ENCODE data around the gene SMIM27. TPM values are rescaled to one million over a fixed set of nuclear protein-coding genes. Genes with fewer than 3 reads are reported as not detected.
A peak's percentile ranks its signal among the peaks of the same experiment; 100 is the strongest.
"Not testable (repeated sequence)": the region's sequence is repeated elsewhere in the genome, so short reads cannot be mapped to it uniquely, and the experiment has no call there.

The SMIM27 gene
- total RNA-seq, 1 experiment from 2014 or later = 3.1 TPM

GRCh38 chr9:32543047-32543446 is 9.1 kb upstream of the SMIM27 start:
- Histone ChIP-seq H3K27me3 (no peaks in the 10 kb centered on the region), H3K27ac (no peak overlapping the region), H3K4me1 (no peaks in the 10 kb centered on the region), H3K4me3 (no peak overlapping the region), H3K36me3 (peaks cover 34% of the 10 kb centered on the region), H3K9me3 (replicated peaks) (no peaks in the 10 kb centered on the region)
- no peak for DNase-seq

GRCh38 chr9:32545884-32546283 is 6.2 kb upstream of the SMIM27 start:
- H3K36me3 ChIP-seq = peaks cover 27% of the 10 kb centered on the region
- DNase-seq = no peak
- no peak overlapping the region for H3K27ac ChIP-seq
- H3K27me3 ChIP-seq = no peaks in the 10 kb centered on the region
- no peaks in the 10 kb centered on the region; the same call in 1 of the 2 replicates for H3K4me1 ChIP-seq
- H3K9me3 ChIP-seq (replicated peaks) = no peaks in the 10 kb centered on the region
- no peak overlapping the region for H3K4me3 ChIP-seq

GRCh38 chr9:32548213-32548612 is 3.9 kb upstream of the SMIM27 start:
- H3K27me3 ChIP-seq; H3K4me1 ChIP-seq; H3K27ac ChIP-seq; H3K9me3 ChIP-seq (replicated peaks); DNase-seq; H3K4me3 ChIP-seq: not testable (repeated sequence)
- H3K36me3 ChIP-seq = peaks cover 10% of the 10 kb centered on the region

- peak overlapping the region; percentile 87 for H3K4me3 ChIP-seq
- no peaks in the 10 kb centered on the region; the same call in 1 of the 2 replicates for H3K4me1 ChIP-seq
- no peaks in the 10 kb centered on the region for H3K27me3 ChIP-seq
- H3K27ac ChIP-seq = peak overlapping the region; percentile 93
- DNase-seq = peak in 1 of 2 experiments; percentile 27
- no peaks in the 10 kb centered on the region for H3K36me3 ChIP-seq
- no peaks in the 10 kb centered on the region for H3K9me3 ChIP-seq (replicated peaks)
Measured at GRCh38 chr9:32550150-32550561, 2.0 kb upstream of the SMIM27 start.

- Histone ChIP-seq H3K27me3 (no peaks in the 10 kb centered on the region), H3K4me3 (peak overlapping the region; percentile 87), H3K4me1 (no peaks in the 10 kb centered on the region; the same call in 1 of the 2 replicates), H3K36me3 (no peaks in the 10 kb centered on the region), H3K9me3 (replicated peaks) (no peaks in the 10 kb centered on the region), H3K27ac (peak overlapping the region; percentile 93)
- DNase-seq = peak; percentile 95
Measured at GRCh38 chr9:32550562-32551275, 1.4 kb upstream of the SMIM27 start.

GRCh38 chr9:32551276-32552051 is 663 bp upstream of the SMIM27 start:
- Histone ChIP-seq H3K27ac (peak overlapping the region; percentile 93), H3K4me1 (no peaks in the 10 kb centered on the region; the same call in 1 of the 2 replicates), H3K9me3 (replicated peaks) (no peaks in the 10 kb centered on the region), H3K36me3 (no peaks in the 10 kb centered on the region), H3K27me3 (no peaks in the 10 kb centered on the region), H3K4me3 (peak overlapping the region; percentile 87)
- peak; percentile 32 to 57 for DNase-seq

GRCh38 chr9:32554107-32554506 is 2.0 kb downstream of the SMIM27 start:
- Histone ChIP-seq H3K4me1 (no peaks in the 10 kb centered on the region; the same call in 1 of the 2 replicates), H3K36me3 (no peaks in the 10 kb centered on the region), H3K4me3 (no peak overlapping the region), H3K27me3 (no peaks in the 10 kb centered on the region), H3K27ac (no peak overlapping the region), H3K9me3 (replicated peaks) (no peaks in the 10 kb centered on the region)
- DNase-seq = no peak

- Histone ChIP-seq H3K27ac (no peak overlapping the region), H3K4me3 (no peak overlapping the region), H3K9me3 (replicated peaks) (no peaks in the 10 kb centered on the region), H3K36me3 (no peaks in the 10 kb centered on the region), H3K4me1 (no peaks in the 10 kb centered on the region; the same call in 1 of the 2 replicates), H3K27me3 (no peaks in the 10 kb centered on the region)
- no peak for DNase-seq
Measured at GRCh38 chr9:32554591-32554990, 2.5 kb downstream of the SMIM27 start.

GRCh38 chr9:32558408-32558934 is 6.3 kb downstream of the SMIM27 start:
- no peak overlapping the region for H3K4me3 ChIP-seq
- H3K4me1 ChIP-seq = no peaks in the 10 kb centered on the region
- H3K9me3 ChIP-seq (replicated peaks) = no peaks in the 10 kb centered on the region
- H3K36me3 ChIP-seq = peaks cover 2% of the 10 kb centered on the region; the same call in 1 of the 2 replicates
- no peak for DNase-seq
- no peaks in the 10 kb centered on the region for H3K27me3 ChIP-seq
- H3K27ac ChIP-seq = no peak overlapping the region

- no peak overlapping the region for H3K27ac ChIP-seq
- H3K9me3 ChIP-seq (replicated peaks) = no peaks in the 10 kb centered on the region
- DNase-seq = no peak
- H3K4me3 ChIP-seq = no peak overlapping the region
- H3K4me1 ChIP-seq = no peaks in the 10 kb centered on the region
- H3K27me3 ChIP-seq = no peaks in the 10 kb centered on the region
- H3K36me3 ChIP-seq = peaks cover 5% of the 10 kb centered on the region; the same call in 1 of the 2 replicates
Measured at GRCh38 chr9:32565967-32566366, 13.8 kb downstream of the SMIM27 start.

- Histone ChIP-seq H3K9me3 (replicated peaks) (no peaks in the 10 kb centered on the region), H3K4me3 (no peak overlapping the region), H3K4me1 (no peaks in the 10 kb centered on the region), H3K36me3 (peaks cover 5% of the 10 kb centered on the region; the same call in 1 of the 2 replicates), H3K27me3 (no peaks in the 10 kb centered on the region), H3K27ac (no peak overlapping the region)
- no peak for DNase-seq
Measured at GRCh38 chr9:32566770-32567169, 14.6 kb downstream of the SMIM27 start.

GRCh38 chr9:32570262-32570661 is 18.1 kb downstream of the SMIM27 start:
- Histone ChIP-seq H3K27me3 (no peaks in the 10 kb centered on the region), H3K4me3 (no peak overlapping the region), H3K36me3 (peaks cover 5% of the 10 kb centered on the region; the same call in 1 of the 2 replicates), H3K4me1 (no peaks in the 10 kb centered on the region), H3K27ac (no peak overlapping the region), H3K9me3 (replicated peaks) (no peaks in the 10 kb centered on the region)
- no peak for DNase-seq

- H3K4me1 ChIP-seq = no peaks in the 10 kb centered on the region
- H3K27me3 ChIP-seq = no peaks in the 10 kb centered on the region
- peak overlapping the region; percentile 83 for H3K4me3 ChIP-seq
- H3K9me3 ChIP-seq (replicated peaks) = no peaks in the 10 kb centered on the region
- peak overlapping the region; percentile 57 for H3K27ac ChIP-seq
- peak; percentile 71 to 83 for DNase-seq
- H3K36me3 ChIP-seq = 0 out of 2 replicates have a peak, but pooled peaks cover 3% of the 10 kb centered on the region
Measured at GRCh38 chr9:32571969-32572899, 20.1 kb downstream of the SMIM27 start.

- no peaks in the 10 kb centered on the region for H3K9me3 ChIP-seq (replicated peaks)
- peak within 1 kb of the TSS; percentile 83 for H3K4me3 ChIP-seq
- peak; percentile 92 to 93 for DNase-seq
Measured at GRCh38 chr9:32572900-32573523, 20.9 kb downstream of the SMIM27 start, which contains the start of gene NDUFB6. Gene NDUFB6, minus strand, starts transcription at chr9:32573159. Its CDS starts 99 bp downstream, at chr9:32573060.

More at GRCh38 chr9:32572900-32573523, 20.9 kb downstream of the SMIM27 start, which contains the start of gene NDUFB6:
- Histone ChIP-seq H3K27ac (peak within 1 kb of the TSS; percentile 57), H3K27me3 (no peaks in the 10 kb centered on the region), H3K36me3 (0 out of 2 replicates have a peak, but pooled peaks cover 2% of the 10 kb centered on the region), H3K4me1 (no peaks in the 10 kb centered on the region)
